ENCODE data around the gene SLC12A1. TPM values are rescaled to one million over a fixed set of nuclear protein-coding genes. Genes with fewer than 3 reads are reported as not detected.

SLC12A1 gene
- total RNA-seq, 2 donors from 2014 or later, result not detected

GRCh38 chr15:48221261-48221660 is 15.2 kb downstream of the SLC12A1 start:
- Histone ChIP-seq H3K4me1 (no peaks in the 10 kb centered on the region), H3K27ac (no peak overlapping the region), H3K4me3 (no peak overlapping the region), H3K9ac (ENCODE audit: low read depth in 2 of 2, low read length in 2 of 2) (no peak overlapping the region), H3K36me3 (no peaks in the 10 kb centered on the region), H3K27me3 (no peaks in the 10 kb centered on the region), H3K9me3 (no peaks in the 10 kb centered on the region)
- TF ChIP-seq, protein P1, sequence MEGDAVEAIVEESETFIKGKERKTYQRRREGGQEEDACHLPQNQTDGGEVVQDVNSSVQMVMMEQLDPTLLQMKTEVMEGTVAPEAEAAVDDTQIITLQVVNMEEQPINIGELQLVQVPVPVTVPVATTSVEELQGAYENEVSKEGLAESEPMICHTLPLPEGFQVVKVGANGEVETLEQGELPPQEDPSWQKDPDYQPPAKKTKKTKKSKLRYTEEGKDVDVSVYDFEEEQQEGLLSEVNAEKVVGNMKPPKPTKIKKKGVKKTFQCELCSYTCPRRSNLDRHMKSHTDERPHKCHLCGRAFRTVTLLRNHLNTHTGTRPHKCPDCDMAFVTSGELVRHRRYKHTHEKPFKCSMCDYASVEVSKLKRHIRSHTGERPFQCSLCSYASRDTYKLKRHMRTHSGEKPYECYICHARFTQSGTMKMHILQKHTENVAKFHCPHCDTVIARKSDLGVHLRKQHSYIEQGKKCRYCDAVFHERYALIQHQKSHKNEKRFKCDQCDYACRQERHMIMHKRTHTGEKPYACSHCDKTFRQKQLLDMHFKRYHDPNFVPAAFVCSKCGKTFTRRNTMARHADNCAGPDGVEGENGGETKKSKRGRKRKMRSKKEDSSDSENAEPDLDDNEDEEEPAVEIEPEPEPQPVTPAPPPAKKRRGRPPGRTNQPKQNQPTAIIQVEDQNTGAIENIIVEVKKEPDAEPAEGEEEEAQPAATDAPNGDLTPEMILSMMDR (IDR thresholded peaks at IDR 0.05), result no peak
- intact Hi-C loops (cut with DNase I), result no loop called here
- DNase-seq, result no peak

DNA sequence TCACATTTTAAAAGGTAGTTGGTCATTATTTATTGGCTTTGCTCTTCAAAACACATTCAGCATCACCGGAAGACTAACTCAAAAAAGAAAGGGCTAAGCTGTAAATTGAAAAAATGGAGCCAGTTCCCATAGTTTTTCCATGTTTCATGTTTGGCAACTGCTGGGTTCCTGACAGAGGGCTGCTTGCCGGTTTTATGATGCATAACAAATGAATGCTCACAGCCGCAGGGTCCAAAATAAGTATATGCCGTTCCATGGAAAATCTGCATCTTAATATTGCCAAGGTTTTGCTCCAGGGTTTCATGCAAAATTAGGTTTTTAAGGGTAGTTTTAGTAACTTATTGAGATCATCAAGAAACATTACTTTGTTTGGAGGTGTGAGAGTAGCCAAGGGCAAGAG is 15.8 kb downstream of the SLC12A1 start:
- TF ChIP-seq, protein P1 (IDR thresholded peaks at IDR 0.05), result no peak
- no peaks in the 10 kb centered on the region for H3K9me3 ChIP-seq
- H3K36me3 ChIP-seq, result no peaks in the 10 kb centered on the region
- H3K4me3 ChIP-seq, result no peak overlapping the region
- H3K4me1 ChIP-seq, result no peaks in the 10 kb centered on the region
- H3K27me3 ChIP-seq, result no peaks in the 10 kb centered on the region
- no peak overlapping the region for H3K9ac ChIP-seq (ENCODE audit: low read depth in 2 of 2, low read length in 2 of 2)
- intact Hi-C loops (cut with DNase I), result no loop called here
- no peak overlapping the region for H3K27ac ChIP-seq
- no peak for DNase-seq

DNA sequence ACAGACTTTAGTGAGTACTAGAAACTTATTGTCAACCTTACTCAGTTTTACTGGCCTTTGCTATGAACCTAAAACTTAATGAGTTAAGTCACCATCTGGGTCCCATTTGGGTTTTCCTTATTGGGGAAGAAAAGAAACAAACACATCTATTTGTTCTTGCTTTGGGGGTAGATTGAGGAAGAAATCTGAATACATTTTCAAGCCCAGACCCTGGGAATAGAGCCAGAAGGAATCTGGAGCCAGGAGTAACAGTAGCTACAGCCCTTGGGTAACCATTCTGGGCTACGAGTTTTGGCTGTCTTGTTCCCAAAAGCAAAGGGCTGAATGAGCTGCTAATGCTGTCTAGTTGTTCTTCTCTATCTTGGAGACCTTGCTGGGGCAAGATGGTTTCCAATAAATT is 16.5 kb downstream of the SLC12A1 start:
- intact Hi-C loops (cut with DNase I), result no loop called here
- Histone ChIP-seq H3K9ac (ENCODE audit: low read depth in 2 of 2, low read length in 2 of 2) (no peak overlapping the region), H3K36me3 (no peaks in the 10 kb centered on the region), H3K4me1 (no peaks in the 10 kb centered on the region), H3K9me3 (no peaks in the 10 kb centered on the region), H3K27me3 (no peaks in the 10 kb centered on the region), H3K4me3 (no peak overlapping the region), H3K27ac (no peak overlapping the region)
- no peak for DNase-seq
- TF ChIP-seq, protein P1 (IDR thresholded peaks at IDR 0.05), result no peak

DNA sequence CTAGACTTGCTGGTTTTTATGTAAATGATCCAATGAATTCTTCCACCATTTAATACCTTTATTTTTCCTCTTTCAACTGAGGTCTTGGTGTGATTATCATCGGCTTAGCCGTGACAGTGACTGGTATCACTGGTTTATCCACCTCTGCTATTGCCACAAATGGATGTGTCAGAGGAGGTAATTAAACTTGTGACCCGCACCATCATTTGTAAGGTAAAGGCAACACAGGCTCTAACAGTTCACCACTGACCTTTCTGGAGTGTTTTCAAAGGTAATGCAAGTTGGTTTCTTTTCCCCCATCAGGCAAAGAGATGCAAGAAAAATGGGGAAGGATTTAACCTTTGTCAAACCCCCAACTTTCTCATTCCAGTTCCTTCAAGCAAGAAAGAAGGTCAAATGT is 19.7 kb downstream of the SLC12A1 start:
- no peaks in the 10 kb centered on the region for H3K9me3 ChIP-seq
- H3K4me3 ChIP-seq, result no peak overlapping the region
- H3K27me3 ChIP-seq, result no peaks in the 10 kb centered on the region
- no peak overlapping the region for H3K9ac ChIP-seq (ENCODE audit: low read depth in 2 of 2, low read length in 2 of 2)
- intact Hi-C loops (cut with DNase I), result no loop called here
- TF ChIP-seq, protein P1 (IDR thresholded peaks at IDR 0.05), result no peak
- no peak for DNase-seq
- no peaks in the 10 kb centered on the region for H3K36me3 ChIP-seq
- no peak overlapping the region for H3K27ac ChIP-seq
- no peaks in the 10 kb centered on the region for H3K4me1 ChIP-seq

DNA sequence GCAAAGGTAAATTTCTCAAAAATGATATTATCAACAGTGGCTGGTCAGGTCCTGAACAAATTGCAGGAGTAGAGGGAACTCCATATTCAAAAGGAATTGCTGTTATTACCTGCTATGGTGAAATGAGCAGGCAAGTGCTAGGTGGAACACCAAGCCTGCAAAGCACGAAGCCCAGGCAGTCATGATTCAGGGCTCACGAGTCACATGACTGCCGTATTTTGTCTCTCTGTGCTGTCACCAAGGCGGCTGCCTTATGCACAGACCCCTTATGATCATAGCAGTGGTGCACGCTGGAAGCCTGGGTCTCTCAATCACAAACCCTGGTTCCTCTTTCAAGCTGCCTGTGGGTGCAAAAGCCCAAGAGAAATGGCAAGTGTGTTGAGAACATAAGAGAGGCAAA is 24.4 kb downstream of the SLC12A1 start:
- Histone ChIP-seq H3K36me3 (no peaks in the 10 kb centered on the region), H3K9me3 (no peaks in the 10 kb centered on the region), H3K9ac (ENCODE audit: low read depth in 2 of 2, low read length in 2 of 2) (no peak overlapping the region), H3K4me3 (no peak overlapping the region), H3K27ac (no peak overlapping the region), H3K27me3 (no peaks in the 10 kb centered on the region), H3K4me1 (no peaks in the 10 kb centered on the region)
- TF ChIP-seq, protein P1 (IDR thresholded peaks at IDR 0.05), result no peak
- no peak for DNase-seq
- intact Hi-C loops (cut with DNase I), result no loop called here

DNA sequence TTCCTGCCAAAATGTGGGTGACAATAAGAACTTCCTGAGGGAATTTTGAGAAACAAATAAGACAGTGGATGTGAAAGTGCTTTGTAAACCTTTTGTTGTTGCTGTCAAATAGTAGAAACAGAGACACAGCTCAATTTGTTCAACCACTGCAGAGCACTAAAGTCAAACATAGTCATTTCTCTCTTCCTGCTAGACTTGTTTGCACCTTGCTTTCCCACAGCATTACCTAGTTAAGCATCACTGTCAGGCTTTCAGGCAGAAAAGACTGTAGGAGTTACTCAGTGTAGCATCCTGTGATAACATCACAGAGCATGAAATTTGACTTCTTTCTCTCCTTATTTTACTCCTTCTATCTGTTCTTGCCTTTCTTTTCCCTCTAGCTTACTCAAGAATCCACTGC is 27.1 kb downstream of the SLC12A1 start:
- H3K9me3 ChIP-seq, result no peaks in the 10 kb centered on the region
- H3K27ac ChIP-seq, result no peak overlapping the region
- DNase-seq, result no peak
- H3K4me1 ChIP-seq, result no peaks in the 10 kb centered on the region
- TF ChIP-seq, protein P1 (IDR thresholded peaks at IDR 0.05), result no peak
- H3K4me3 ChIP-seq, result no peak overlapping the region
- intact Hi-C loops (cut with DNase I), result no loop called here
- H3K27me3 ChIP-seq, result no peaks in the 10 kb centered on the region
- H3K36me3 ChIP-seq, result no peaks in the 10 kb centered on the region
- no peak overlapping the region for H3K9ac ChIP-seq (ENCODE audit: low read depth in 2 of 2, low read length in 2 of 2)

All from colonic mucosa (tissue), 4 donors.